OCI-LY1 (cell line): Measurements from ENCODE around the gene REXO4.

Experiments
- H2AFZ ChIP-seq: fragments of 200-600 bp; sonication (generic), shearing (Covaris generic); 2 replicates; pipeline ENCODE4 v1.6.0; 2014; ENCODE audit warnings: antibody characterized with exemption, mild to moderate bottlenecking, low read length
- H3F3A ChIP-seq: fragments of 200-600 bp; sonication (generic), shearing (Covaris generic); 2 replicates; pipeline ENCODE4 v1.6.0; 2014; ENCODE audit warnings: mild to moderate bottlenecking, antibody characterized with exemption, low read length, moderate library complexity; ENCODE audit not compliant: insufficient read depth
- H3K27ac ChIP-seq: fragments of 200-600 bp; sonication (generic); 2 replicates; pipeline ENCODE4 v1.5.1; 2014; ENCODE audit warnings: low read length, mixed run types, mild to moderate bottlenecking, low read depth; ENCODE audit not compliant: poor library complexity, severe bottlenecking
- H3K27me3 ChIP-seq: fragments of 200-600 bp; sonication (generic); 2 replicates; pipeline ENCODE4 v1.6.0; 2014; ENCODE audit warnings: antibody characterized with exemption, mild to moderate bottlenecking, low read length, moderate library complexity; ENCODE audit not compliant: insufficient read depth
- H3K36me3 ChIP-seq: fragments of 200-600 bp; sonication (generic); 2 replicates; pipeline ENCODE4 v1.6.1; 2014; ENCODE audit warnings: mild to moderate bottlenecking, antibody characterized with exemption, low read length, moderate library complexity, mixed read lengths; ENCODE audit not compliant: insufficient read depth
- H3K4me1 ChIP-seq: fragments of 200-600 bp; sonication (generic); 2 replicates; pipeline ENCODE4 v1.5.1; 2014; ENCODE audit warnings: mild to moderate bottlenecking, low read length, moderate library complexity; ENCODE audit not compliant: insufficient read depth, severe bottlenecking
- H3K4me2 ChIP-seq: fragments of 200-600 bp; sonication (generic), shearing (Covaris generic); 2 replicates; pipeline ENCODE4 v1.6.1; 2014; ENCODE audit warnings: low read length
- H3K4me3 ChIP-seq: fragments of 200-600 bp; sonication (generic); 2 replicates; pipeline ENCODE4 v1.5.1; 2014; ENCODE audit warnings: low read length, low read depth, mild to moderate bottlenecking, mixed read lengths; ENCODE audit not compliant: poor library complexity, severe bottlenecking
- H3K79me2 ChIP-seq: fragments of 200-600 bp; shearing (Covaris generic); 2 replicates; pipeline ENCODE4 v1.6.1; 2016; ENCODE audit warnings: mixed run types, low read length, mixed read lengths; ENCODE audit not compliant: insufficient read depth
- H3K9ac ChIP-seq: fragments of 200-600 bp; sonication (generic), shearing (Covaris generic); 2 replicates; pipeline ENCODE4 v1.6.1; 2014; ENCODE audit warnings: mild to moderate bottlenecking, low read length, mixed read lengths
- H3K9me2 ChIP-seq: fragments of 200-600 bp; sonication (generic), shearing (Covaris generic); 2 replicates; pipeline ENCODE4 v1.6.1; 2014; ENCODE audit warnings: low read depth, mild to moderate bottlenecking, low read length, mixed read lengths
- H3K9me3 ChIP-seq: fragments of 200-600 bp; shearing (Covaris generic); 2 replicates; pipeline ENCODE4 v1.6.1; 2014; ENCODE audit warnings: low read length, mixed read lengths
- H4K20me1 ChIP-seq: fragments of 200-600 bp; sonication (generic), shearing (Covaris generic); 2 replicates; pipeline ENCODE4 v1.6.0; 2016; ENCODE audit warnings: mild to moderate bottlenecking, low read length; ENCODE audit not compliant: insufficient read depth
- EZH2 ChIP-seq: fragments of 200-600 bp; sonication (generic), shearing (Covaris generic); IDR thresholded peaks from 2 replicates; pipeline ENCODE4 v1.8.0; 2017; ENCODE audit warnings: borderline replicate concordance, mixed run types, mild to moderate bottlenecking, antibody characterized with exemption, low read length, moderate library complexity, mixed read lengths
- TF ChIP-seq, protein P1 (sequence below): fragments of 200-600 bp; sonication (generic), shearing (Covaris generic); IDR thresholded peaks from 2 replicates; pipeline ENCODE4 v1.5.1; 2017; ENCODE audit warnings: mild to moderate bottlenecking, antibody characterized with exemption, low read length, moderate library complexity, mixed read lengths

REXO4 gene

DNA sequence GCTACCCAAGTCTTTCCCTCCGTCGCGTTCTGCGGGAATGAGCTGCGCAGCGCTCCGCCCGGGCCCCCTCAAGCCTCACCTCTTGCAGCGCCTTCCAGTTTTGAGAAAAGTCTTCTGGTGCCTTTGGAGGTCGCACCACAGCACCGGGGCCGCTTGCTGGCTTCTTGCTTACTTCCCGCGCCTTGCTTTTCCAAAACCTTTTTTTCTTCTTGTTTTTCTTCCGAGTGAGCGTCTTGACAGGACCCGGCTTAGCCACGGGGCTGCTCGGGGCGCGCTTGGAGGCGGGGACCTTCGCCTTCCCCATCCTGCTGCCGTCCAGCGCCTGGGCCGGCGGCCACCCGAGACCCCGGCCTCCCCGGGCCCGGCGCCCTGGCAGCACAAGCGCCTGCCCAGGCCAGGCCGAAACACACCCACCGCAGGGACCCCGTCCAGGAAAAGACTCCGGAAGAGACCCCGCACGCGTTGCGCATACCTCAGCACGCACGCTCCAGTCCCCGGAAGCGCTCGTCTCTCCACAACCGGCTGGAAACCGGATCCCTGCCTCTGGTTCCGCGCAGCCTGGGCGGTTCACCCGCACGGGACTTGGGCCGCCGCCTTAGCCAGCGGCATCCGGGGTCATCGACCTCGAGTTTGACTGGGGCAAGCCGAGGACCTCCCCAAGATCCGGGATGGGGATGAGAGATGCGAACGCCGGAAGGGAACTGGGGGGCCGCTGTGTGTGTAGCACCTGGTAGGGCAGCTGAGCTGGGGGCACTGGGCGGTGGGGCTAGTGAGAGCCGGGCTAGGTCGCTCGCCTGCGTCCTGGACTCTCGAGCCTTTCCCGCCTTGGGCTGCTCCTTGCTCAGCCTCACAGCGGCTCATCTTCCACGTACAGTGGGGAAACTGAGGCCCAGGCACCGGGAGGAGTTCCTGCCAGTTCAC, at the start of gene REXO4:
REXO4 (minus strand) TSS at position 470 of the 921 bp plus-strand sequence; CDS start at position 304, 166 bp downstream.
- Histone ChIP-seq H3K27me3 (no peaks in the 10 kb centered on the region), H3K79me2 (peaks cover 22% of the 10 kb centered on the region), H3K27ac (peak within 1 kb of the TSS; percentile 62), H3K9me3 (no peaks in the 10 kb centered on the region), H3K9ac (peak within 1 kb of the TSS; percentile 90), H3K4me3 (peak within 1 kb of the TSS; percentile 90), H4K20me1 (no peaks in the 10 kb centered on the region), H3K36me3 (peaks cover 36% of the 10 kb centered on the region), H3F3A (no peaks in the 10 kb centered on the region), H2AFZ (peak within 1 kb of the TSS; percentile 15; the same call in 1 of the 2 replicates), H3K4me1 (peaks cover 41% of the 10 kb centered on the region), H3K4me2 (peak within 1 kb of the TSS; percentile 95), H3K9me2 (no peaks in the 10 kb centered on the region)
- TF ChIP-seq EZH2: no peak
- TF ChIP-seq, protein P1, sequence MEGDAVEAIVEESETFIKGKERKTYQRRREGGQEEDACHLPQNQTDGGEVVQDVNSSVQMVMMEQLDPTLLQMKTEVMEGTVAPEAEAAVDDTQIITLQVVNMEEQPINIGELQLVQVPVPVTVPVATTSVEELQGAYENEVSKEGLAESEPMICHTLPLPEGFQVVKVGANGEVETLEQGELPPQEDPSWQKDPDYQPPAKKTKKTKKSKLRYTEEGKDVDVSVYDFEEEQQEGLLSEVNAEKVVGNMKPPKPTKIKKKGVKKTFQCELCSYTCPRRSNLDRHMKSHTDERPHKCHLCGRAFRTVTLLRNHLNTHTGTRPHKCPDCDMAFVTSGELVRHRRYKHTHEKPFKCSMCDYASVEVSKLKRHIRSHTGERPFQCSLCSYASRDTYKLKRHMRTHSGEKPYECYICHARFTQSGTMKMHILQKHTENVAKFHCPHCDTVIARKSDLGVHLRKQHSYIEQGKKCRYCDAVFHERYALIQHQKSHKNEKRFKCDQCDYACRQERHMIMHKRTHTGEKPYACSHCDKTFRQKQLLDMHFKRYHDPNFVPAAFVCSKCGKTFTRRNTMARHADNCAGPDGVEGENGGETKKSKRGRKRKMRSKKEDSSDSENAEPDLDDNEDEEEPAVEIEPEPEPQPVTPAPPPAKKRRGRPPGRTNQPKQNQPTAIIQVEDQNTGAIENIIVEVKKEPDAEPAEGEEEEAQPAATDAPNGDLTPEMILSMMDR: no peak

- Histone ChIP-seq H3K27ac (no peak overlapping the region), H2AFZ (no peak overlapping the region), H3K9me3 (no peaks in the 10 kb centered on the region), H3K9ac (no peak overlapping the region), H3K9me2 (no peaks in the 10 kb centered on the region), H3K4me3 (no peak overlapping the region), H4K20me1 (no peaks in the 10 kb centered on the region), H3F3A (no peaks in the 10 kb centered on the region), H3K4me1 (no peaks in the 10 kb centered on the region), H3K4me2 (no peak overlapping the region), H3K36me3 (peaks cover 8% of the 10 kb centered on the region; the same call in 1 of the 2 replicates), H3K79me2 (no peaks in the 10 kb centered on the region), H3K27me3 (no peaks in the 10 kb centered on the region; the same call in 1 of the 2 replicates)
- TF ChIP-seq, protein P1: peak; percentile 23; the same call in 1 of the 2 replicates
- TF ChIP-seq EZH2: no peak
These were observed 49.3 kb upstream of the REXO4 start for GRCh38 chr9:133467101-133467500.

- no peak overlapping the region for H3K27ac ChIP-seq
- H3K9ac ChIP-seq: no peak overlapping the region
- no peaks in the 10 kb centered on the region for H3K36me3 ChIP-seq
- no peak overlapping the region for H3K4me2 ChIP-seq
- TF ChIP-seq, protein P1: no peak
- TF ChIP-seq EZH2: no peak
- no peaks in the 10 kb centered on the region for H3F3A ChIP-seq
- peaks cover under 1% of the 10 kb centered on the region for H3K4me1 ChIP-seq
- H3K9me2 ChIP-seq: no peaks in the 10 kb centered on the region
- no peaks in the 10 kb centered on the region for H3K9me3 ChIP-seq
- H3K27me3 ChIP-seq: no peaks in the 10 kb centered on the region; the same call in 1 of the 2 replicates
- H3K79me2 ChIP-seq: no peaks in the 10 kb centered on the region
- H2AFZ ChIP-seq: no peak overlapping the region
- H3K4me3 ChIP-seq: no peak overlapping the region
- no peaks in the 10 kb centered on the region for H4K20me1 ChIP-seq
These were observed 48.2 kb upstream of the REXO4 start for GRCh38 chr9:133465984-133466383.
